Activated CD4-positive, alpha-beta T cell treated with anti-CD3 and anti-CD28 coated beads, Interleukin-2, amount 50 U/mL, for 1 hour (primary cell): Measurements from ENCODE around the gene NCF4.

ENCODE experiments used
- DNase-seq: peaks from one replicate; pipeline ENCODE4 v3.0.0-alpha.2; 2020

Gene NCF4

GRCh38 chr22:36838119-36839030 lies 22.4 kb upstream of the NCF4 start:
- DNase-seq, result no peak

GRCh38 chr22:36839356-36840073 lies 21.3 kb upstream of the NCF4 start:
- no peak for DNase-seq

DNA sequence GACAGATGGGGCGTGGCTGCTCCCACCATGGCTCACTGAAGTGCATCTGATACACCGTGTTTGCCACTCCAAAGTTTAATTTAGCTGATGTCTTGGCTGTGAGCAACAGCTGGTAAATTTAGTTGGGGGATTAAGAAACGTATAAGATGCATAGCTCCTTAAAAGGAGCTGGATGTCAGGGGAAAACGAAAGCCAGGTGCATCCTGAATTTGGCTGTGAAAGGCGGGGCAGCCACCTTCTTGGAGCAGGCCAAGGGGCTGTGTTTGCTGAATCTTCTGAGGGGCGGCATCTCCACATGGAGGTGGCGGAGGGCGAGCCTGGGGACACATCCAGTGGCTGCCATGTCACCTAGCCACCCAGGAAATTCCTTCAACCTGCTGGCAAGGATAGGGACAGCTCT lies 20.7 kb upstream of the NCF4 start:
- DNase-seq, result no peak

DNA sequence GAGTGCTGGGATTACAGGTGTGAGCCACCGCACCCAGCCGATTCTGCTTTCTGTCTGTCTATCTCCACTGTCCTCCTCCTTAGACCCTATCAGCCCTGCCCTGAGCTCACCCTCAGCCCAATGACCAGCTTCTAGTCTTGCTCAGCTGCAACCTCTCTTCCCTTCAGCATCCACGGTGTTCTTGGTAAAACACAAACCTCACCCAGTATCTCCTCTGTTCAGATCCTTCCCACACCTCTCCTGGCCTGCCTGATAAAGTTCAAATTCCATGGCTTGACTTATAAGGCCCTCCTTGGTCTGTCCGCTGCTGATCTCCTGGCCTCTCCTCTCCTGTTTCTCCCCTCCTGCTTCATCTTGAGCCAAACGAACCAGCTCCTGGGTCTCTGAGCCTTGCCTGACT lies 14.5 kb upstream of the NCF4 start:
- DNase-seq, result no peak

- no peak for DNase-seq
These were observed 13.9 kb upstream of the NCF4 start for GRCh38 chr22:36846949-36847348.

GRCh38 chr22:36850056-36850455 lies 10.8 kb upstream of the NCF4 start:
- DNase-seq, result no peak

DNA sequence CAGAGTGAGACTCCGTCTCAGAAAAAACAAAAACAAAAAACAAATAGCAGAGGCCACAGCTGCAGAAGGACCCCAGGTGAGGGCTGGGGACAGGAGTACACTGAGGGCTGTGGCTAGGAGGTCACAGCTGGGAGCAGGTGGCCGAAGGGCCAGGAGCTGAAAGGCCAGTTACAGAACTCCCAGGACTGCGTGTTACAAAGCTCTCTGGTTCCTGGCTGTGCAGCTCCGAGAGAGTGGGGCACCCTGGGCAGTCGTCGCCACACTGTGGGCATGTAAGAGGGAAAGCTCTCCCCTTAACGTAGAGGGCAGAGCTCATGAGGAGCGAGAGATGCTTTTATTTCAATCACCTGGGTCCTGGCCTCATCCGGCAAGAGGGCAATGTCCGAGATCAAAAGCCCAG lies 10.1 kb upstream of the NCF4 start:
- no peak for DNase-seq

- no peak for DNase-seq
These were observed 8.5 kb upstream of the NCF4 start for GRCh38 chr22:36852056-36852973.

DNA sequence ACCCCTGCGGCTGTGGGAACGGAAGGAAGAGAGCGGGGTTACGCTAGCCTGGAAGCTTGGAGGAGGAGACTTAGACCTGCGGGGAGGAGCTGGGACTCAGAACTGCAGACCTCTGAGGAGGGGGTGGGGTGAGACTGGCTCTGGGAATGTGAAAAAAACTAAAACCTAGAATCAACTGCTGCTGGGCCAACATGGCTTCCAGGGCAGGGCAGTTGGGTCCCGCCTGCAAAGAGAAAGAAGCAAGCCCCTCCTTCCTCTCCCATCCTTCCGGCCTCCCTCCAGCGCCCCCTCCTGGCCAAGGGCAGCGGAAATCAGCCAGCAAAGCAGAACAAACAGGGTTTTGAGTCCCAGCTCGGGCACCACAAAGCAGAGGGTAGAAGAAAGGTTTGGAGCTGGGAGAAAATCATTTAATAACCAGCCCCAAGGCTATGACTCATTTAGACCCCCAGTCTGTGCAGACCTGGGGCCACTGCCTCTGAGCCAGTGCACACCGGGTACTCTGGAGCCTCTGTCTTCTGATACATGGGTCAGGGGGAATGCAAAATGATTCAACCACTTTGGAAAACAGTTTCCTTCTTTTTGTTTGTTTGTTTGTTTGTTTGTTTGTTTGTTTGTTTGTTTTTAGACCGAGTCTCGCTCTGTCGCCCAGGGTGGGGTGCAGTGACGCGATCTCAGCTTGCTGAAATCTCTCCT lies 7.3 kb upstream of the NCF4 start:
- peak; percentile 85 for DNase-seq

DNA sequence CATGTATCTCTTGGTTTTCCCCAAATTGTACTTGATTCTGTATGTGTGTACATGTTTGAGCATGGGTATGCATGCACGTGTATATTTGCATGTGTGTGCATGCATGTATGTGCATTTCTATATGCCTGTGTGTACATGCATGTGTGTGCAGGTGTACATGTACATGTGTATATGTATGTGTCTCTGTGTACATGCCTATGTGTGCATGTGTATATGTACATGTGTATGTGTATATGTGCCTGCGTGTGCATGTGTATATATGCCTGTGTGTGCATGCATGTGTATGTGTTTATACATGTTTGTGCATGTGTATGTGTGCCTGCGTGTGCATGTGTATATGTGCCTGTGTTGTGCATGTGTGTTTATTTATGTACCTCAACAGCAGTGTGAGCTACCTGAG lies 5.3 kb upstream of the NCF4 start:
- no peak for DNase-seq

- peak; percentile 96 for DNase-seq
These were observed 4.5 kb upstream of the NCF4 start for GRCh38 chr22:36856121-36856791.

DNA sequence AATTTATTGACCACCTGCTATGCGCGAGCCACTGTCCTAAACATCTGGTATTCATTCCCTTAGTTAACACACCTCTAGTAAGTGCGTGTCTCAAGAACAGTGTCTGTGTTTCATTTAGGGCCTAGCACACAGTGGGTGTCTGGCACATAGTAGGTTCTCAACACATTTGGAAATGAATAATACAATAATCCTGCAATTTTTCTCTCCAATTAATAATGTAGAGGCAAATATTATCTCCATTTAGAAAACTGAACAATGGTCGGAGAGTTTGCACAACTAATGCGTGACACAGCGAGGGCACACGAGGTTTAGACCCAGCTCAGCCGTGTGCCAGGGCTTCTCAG lies 4.0 kb upstream of the NCF4 start:
- DNase-seq, result no peak

- DNase-seq, result no peak
These were observed 2.6 kb upstream of the NCF4 start for GRCh38 chr22:36858156-36858555.

- no peak for DNase-seq
These were observed 1.8 kb upstream of the NCF4 start for GRCh38 chr22:36858966-36859365.

GRCh38 chr22:36860017-36860416 lies 789 bp upstream of the NCF4 start:
- no peak for DNase-seq

GRCh38 chr22:36860438-36860820 lies 377 bp upstream of the NCF4 start:
- DNase-seq, result no peak

- no peak for DNase-seq
These were observed 1.7 kb downstream of the NCF4 start for GRCh38 chr22:36862251-36863242.

- no peak for DNase-seq
These were observed 2.5 kb downstream of the NCF4 start for GRCh38 chr22:36863281-36863680.

DNA sequence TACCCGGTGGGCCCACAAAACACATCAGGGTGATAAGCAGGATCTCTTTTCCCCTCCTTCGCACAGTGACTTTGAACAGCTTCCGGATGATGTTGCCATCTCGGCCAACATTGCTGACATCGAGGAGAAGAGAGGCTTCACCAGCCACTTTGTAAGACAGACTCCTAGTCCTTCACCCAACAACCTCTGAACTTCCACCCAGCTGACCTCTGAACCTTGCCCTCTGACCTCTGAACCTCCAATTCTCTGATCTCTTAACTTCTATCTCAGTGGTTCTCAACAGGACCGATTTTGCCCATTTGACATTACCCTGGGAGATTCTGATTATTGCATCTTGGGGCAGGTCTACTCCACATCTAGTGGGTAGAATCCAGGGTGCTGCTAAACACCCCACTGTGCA lies 3.2 kb downstream of the NCF4 start:
- DNase-seq, result no peak

DNA sequence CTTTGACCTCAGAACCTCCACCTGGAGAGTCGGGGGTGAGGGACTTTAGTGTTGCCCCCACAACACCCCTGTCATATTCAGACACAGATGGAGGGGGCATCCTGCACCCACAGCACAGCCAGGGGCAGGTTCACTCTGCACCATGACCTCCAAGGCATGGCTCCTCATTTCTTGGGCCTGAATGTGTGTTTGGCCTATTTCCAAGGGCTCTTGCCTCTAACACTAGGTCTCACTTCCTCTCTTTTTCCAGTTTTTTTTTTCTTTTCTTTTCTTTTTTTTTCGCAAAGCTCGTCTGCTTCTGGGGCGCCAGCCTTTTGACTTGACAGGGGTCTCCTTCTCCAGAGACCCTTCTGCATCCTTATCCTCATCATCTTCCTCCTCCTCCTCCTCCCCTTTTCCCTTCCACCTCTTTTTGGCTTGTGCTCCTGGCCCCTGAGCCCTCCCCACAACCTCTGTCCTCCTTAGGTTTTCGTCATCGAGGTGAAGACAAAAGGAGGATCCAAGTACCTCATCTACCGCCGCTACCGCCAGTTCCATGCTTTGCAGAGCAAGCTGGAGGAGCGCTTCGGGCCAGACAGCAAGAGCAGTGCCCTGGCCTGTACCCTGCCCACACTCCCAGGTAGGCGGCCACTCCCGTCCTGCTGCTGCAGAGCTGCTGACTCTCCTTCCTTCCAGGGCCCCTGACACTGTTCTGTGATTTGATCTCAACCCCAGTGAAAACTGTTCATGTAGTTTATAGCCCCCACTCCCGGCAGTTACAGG lies 3.8 kb downstream of the NCF4 start:
- DNase-seq, result no peak
